Measurements from ENCODE around the gene CPLANE2.

DNA sequence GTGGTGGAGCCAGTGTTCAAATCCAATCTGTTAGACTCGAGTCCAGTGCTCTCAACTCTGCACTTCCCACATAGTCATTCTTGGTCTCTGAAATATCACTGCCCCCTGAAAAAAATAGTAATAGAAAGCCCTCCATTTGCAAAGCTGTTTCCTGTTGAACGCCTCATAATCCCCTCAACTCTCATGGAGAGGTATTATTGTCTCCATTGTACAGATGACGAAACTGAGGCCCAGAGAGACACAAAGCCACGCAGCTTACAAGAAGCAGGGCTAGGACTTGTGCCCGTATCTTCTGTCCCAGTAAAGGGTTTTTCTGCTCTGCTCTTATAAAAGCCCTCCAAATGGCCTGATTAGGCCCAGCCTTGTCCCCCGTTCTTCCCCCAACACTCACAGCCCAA, 18.3 kb downstream of the CPLANE2 start:
- TF ChIP-seq MAFK (IDR thresholded peaks at IDR 0.05; ENCODE audit: low read depth, low read length) (no peak), POLR2A (IDR thresholded peaks at IDR 0.05; ENCODE audit: low read depth, low read length) (no peak), RAD21 (IDR thresholded peaks at IDR 0.05; ENCODE audit: low read length) (no peak), BHLHE40 (IDR thresholded peaks at IDR 0.05; ENCODE audit: low read depth, low read length) (no peak), FOS (IDR thresholded peaks at IDR 0.05; ENCODE audit: low read depth, low read length) (no peak), RCOR1 (IDR thresholded peaks at IDR 0.05; ENCODE audit: insufficient replicate concordance, low read length) (no peak), MXI1 (IDR thresholded peaks at IDR 0.05; ENCODE audit: borderline replicate concordance, low read depth, low read length) (no peak), RFX5 (IDR thresholded peaks at IDR 0.05; ENCODE audit: low read depth, low read length) (no peak), CHD1 (IDR thresholded peaks at IDR 0.05; ENCODE audit: low read depth, low read length) (no peak), SMC3 (IDR thresholded peaks at IDR 0.05; ENCODE audit: low read depth, low read length) (no peak), NFE2L2 (IDR thresholded peaks at IDR 0.05; ENCODE audit: low read depth, low read length) (no peak), MAZ (IDR thresholded peaks at IDR 0.05; ENCODE audit: borderline replicate concordance, low read depth, low read length) (no peak)
- TF ChIP-seq, protein P1, sequence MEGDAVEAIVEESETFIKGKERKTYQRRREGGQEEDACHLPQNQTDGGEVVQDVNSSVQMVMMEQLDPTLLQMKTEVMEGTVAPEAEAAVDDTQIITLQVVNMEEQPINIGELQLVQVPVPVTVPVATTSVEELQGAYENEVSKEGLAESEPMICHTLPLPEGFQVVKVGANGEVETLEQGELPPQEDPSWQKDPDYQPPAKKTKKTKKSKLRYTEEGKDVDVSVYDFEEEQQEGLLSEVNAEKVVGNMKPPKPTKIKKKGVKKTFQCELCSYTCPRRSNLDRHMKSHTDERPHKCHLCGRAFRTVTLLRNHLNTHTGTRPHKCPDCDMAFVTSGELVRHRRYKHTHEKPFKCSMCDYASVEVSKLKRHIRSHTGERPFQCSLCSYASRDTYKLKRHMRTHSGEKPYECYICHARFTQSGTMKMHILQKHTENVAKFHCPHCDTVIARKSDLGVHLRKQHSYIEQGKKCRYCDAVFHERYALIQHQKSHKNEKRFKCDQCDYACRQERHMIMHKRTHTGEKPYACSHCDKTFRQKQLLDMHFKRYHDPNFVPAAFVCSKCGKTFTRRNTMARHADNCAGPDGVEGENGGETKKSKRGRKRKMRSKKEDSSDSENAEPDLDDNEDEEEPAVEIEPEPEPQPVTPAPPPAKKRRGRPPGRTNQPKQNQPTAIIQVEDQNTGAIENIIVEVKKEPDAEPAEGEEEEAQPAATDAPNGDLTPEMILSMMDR (conservative IDR thresholded peaks at IDR 0.05; ENCODE audit: low read depth, low read length): no peak
- TF ChIP-seq, protein P2, sequence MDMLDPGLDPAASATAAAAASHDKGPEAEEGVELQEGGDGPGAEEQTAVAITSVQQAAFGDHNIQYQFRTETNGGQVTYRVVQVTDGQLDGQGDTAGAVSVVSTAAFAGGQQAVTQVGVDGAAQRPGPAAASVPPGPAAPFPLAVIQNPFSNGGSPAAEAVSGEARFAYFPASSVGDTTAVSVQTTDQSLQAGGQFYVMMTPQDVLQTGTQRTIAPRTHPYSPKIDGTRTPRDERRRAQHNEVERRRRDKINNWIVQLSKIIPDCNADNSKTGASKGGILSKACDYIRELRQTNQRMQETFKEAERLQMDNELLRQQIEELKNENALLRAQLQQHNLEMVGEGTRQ (IDR thresholded peaks at IDR 0.05; ENCODE audit: low read depth, low read length): no peak

Measured in IMR-90 (cell line).